ENCODE data around the gene VAV2. TPM values are rescaled to one million over a fixed set of nuclear protein-coding genes. Genes with fewer than 3 reads are reported as not detected.

Gene VAV2, protein sequence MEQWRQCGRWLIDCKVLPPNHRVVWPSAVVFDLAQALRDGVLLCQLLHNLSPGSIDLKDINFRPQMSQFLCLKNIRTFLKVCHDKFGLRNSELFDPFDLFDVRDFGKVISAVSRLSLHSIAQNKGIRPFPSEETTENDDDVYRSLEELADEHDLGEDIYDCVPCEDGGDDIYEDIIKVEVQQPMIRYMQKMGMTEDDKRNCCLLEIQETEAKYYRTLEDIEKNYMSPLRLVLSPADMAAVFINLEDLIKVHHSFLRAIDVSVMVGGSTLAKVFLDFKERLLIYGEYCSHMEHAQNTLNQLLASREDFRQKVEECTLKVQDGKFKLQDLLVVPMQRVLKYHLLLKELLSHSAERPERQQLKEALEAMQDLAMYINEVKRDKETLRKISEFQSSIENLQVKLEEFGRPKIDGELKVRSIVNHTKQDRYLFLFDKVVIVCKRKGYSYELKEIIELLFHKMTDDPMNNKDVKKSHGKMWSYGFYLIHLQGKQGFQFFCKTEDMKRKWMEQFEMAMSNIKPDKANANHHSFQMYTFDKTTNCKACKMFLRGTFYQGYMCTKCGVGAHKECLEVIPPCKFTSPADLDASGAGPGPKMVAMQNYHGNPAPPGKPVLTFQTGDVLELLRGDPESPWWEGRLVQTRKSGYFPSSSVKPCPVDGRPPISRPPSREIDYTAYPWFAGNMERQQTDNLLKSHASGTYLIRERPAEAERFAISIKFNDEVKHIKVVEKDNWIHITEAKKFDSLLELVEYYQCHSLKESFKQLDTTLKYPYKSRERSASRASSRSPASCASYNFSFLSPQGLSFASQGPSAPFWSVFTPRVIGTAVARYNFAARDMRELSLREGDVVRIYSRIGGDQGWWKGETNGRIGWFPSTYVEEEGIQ
- 12.6 and 12.8 TPM in 2 replicates for total RNA-seq

DNA sequence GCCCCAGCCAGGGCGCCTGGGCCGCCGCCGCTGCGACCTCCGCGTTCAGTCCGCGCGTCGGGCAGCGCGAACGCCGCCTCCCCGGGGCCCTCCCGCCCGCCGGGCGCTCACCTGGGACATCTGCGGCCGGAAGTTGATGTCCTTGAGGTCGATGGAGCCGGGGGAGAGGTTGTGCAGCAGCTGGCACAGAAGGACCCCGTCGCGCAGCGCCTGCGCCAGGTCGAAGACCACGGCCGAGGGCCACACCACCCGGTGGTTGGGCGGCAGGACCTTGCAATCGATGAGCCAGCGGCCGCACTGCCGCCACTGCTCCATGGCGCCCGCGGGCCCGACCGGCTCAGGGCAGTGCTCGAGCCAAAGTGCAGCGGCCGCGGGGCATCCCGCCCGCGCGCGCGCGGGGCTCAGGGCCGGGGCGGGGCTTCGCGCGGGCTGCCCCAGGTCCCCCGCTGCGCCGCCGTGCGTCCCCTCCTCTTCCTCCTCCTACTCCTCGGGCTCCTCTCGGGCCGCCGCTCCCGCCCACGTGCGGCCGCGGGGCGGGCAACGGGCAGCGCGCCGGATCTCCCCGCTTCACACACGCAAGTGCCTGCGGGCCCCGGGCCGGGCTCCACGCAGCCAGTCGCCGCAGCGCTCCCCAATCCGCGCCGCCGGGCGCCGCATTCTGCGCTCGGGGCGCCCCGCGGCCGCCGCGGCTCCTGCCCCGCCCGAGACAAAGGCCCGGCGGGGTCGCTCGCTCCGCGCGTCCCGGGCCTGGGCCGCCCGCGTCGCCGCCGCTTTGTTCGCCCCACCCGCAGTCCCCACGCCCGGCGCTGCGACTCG, at the start of gene VAV2:
TSS of gene VAV2 (minus strand) at position 361 of the 816 bp plus-strand sequence. CDS start at position 315, 46 bp downstream.

DNA sequence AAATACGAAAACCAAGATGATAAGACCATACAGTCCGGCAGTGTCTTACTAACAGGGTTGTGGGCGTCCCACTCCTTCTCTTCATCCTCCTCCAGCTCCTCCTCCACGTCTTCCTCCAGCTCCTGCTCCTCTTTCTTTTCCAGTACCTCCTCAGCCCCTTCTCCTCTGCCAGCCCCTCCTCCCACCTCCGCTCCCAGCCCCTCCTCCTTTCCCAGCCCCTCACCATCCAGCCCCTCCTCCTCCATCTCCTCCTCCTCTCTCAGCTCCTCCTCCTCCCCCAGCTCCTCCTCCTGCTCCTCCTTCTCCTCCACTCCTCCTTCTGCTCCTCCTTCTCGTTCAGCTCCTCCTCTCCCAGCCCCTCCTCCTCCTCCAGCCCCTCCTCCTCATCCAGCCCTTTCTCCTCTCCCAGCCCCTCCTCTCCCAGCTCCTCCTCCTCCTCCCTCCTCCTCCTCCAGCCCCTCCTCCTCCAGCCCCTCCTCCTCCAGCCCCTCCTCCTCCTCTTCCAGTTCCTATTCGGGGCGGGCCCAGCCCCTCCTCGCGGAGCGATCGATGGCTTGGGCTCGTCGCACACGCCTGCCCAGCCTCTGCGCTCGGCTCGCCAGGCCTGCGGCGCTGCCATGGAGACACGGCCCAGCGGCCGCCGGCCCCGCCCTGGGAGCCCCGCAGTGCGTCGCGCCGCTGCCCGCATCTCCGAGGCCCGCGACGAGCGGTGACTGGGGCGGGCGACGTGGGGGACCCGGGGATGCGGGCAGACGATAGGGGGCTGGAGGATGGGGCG, 32.9 kb upstream of the VAV2 start, which contains the start of gene BRD3OS:
TSS of gene BRD3OS (plus strand) at position 654 of the 778 bp plus-strand sequence. CDS start 1,267 bp downstream, outside the sequence.

DNA sequence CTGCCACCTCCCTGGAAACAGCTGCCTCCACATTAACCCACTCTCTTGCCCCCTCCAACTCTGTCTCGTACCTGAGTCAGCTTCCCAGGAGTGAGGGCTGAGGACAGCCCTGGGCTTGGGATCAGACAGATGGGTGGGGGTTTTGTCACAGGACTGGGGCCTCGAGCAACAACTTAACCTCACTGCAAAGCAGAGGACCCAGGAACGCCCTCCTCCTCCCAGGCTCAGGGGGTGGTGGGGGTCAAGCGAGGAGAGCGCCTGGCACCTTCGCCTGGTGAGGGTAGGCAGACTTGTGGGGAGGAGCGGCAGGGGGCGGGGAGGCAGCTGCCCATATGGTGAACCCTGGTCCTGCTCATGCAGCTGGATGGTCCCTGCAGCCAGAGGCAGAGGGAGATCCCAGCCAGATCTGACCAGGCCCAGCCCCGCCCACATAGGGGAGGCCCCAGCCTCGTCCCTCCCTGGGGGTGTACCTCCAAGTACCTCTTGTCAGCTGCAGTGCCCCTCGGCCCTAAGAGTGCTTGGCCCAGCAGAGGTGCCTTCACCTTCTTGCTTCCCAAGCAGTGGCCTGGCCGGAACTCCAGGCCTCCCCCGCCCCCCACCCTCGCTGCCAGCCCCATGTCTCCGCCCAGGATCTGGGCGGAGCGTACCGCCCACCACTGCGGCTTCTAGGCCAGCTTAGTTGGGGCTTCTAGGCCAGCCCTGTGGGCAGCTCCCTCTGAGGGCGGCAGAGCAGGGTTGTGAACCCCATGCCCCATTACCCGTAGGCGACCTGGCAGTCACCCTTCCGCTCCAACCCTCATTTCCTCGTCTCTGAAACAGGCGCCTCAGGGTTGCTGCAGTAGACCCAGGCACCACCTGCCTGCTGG, 254.1 kb downstream of the VAV2 start, which contains the start of gene SARDH:
TSS of gene SARDH (minus strand) at position 579 of the 866 bp plus-strand sequence. CDS start 4,179 bp downstream, outside the sequence.

Other genes starting within 250 kb of the VAV2 start
- gene BRD3OS, start 33.2 kb upstream of the VAV2 start, total RNA-seq = 12.3 and 12.7 TPM in 2 replicates
- gene BRD3, start 75.7 kb upstream of the VAV2 start, total RNA-seq = 7.2 and 9.1 TPM in 2 replicates
- gene WDR5, start 143.8 kb upstream of the VAV2 start, total RNA-seq = 28.7 and 30.4 TPM in 2 replicates
- gene RNU6ATAC, start 172.2 kb upstream of the VAV2 start, total RNA-seq = not detected in 2 replicates